Fibroblast of lung (primary cell): Measurements from ENCODE around the gene CIAO2B. TPM values are rescaled to one million over a fixed set of nuclear protein-coding genes. Genes with fewer than 3 reads are reported as not detected.
A peak's percentile ranks its signal among the peaks of the same experiment; 100 is the strongest.

ENCODE experiments used
- DNase-seq, 2 donors: peaks; one replicate each; pipeline versions ENCODE4 v3.0.0 to v3.0.0-alpha.2; 2010; ENCODE audit warnings: low read depth in 2 of 2
- H2AFZ ChIP-seq: 2 replicates; pipeline ENCODE4 v1.5.1; 2012; ENCODE audit warnings: low read length, control low read depth, inconsistent platforms
- H3K27ac ChIP-seq: 2 replicates; pipeline ENCODE4 v1.5.1; 2011; ENCODE audit warnings: low read length, control low read depth; ENCODE audit not compliant: insufficient read depth
- H3K27me3 ChIP-seq: 2 replicates; pipeline ENCODE4 v1.5.1; 2011; ENCODE audit warnings: mild to moderate bottlenecking, low read length; ENCODE audit not compliant: control insufficient read depth, insufficient read depth
- H3K36me3 ChIP-seq: 2 replicates; pipeline ENCODE4 v1.5.1; 2011; ENCODE audit warnings: low read length; ENCODE audit not compliant: control insufficient read depth, insufficient read depth
- H3K4me1 ChIP-seq: 2 replicates; pipeline ENCODE4 v1.5.1; 2011; ENCODE audit warnings: low read length; ENCODE audit not compliant: control insufficient read depth, insufficient read depth; ENCODE audit errors: extremely low read depth
- H3K4me2 ChIP-seq: 2 replicates; pipeline ENCODE4 v1.5.1; 2011; ENCODE audit warnings: low read length, control low read depth; ENCODE audit not compliant: insufficient read depth; ENCODE audit errors: extremely low read depth
- H3K4me3 ChIP-seq, 4 experiments: fragments of 200-600 bp in 1 of 4; sonication (generic) in 1 of 4; replicated peaks in 1 of 4; 2 replicates each; pipeline ENCODE4 v1.5.1; 2011 to 2016; ENCODE audit warnings: low read length in 4 of 4, low read depth in 3 of 4, mild to moderate bottlenecking in 3 of 4, control low read depth in 2 of 4, inconsistent platforms in 1 of 4, mixed read lengths in 1 of 4; ENCODE audit not compliant: insufficient read depth in 1 of 4; ENCODE audit errors: control extremely low read depth in 1 of 4
- H3K79me2 ChIP-seq: 2 replicates; pipeline ENCODE4 v1.5.1; 2012; ENCODE audit warnings: mild to moderate bottlenecking, low read length, inconsistent platforms; ENCODE audit not compliant: control insufficient read depth, insufficient read depth
- H3K9ac ChIP-seq: 2 replicates; pipeline ENCODE4 v1.5.1; 2011; ENCODE audit warnings: mild to moderate bottlenecking, low read length, control low read depth; ENCODE audit not compliant: insufficient read depth
- H3K9me3 ChIP-seq: 2 replicates; pipeline ENCODE4 v1.5.1; 2012; ENCODE audit warnings: low read depth, low read length; ENCODE audit not compliant: control insufficient read depth, insufficient read depth
- H4K20me1 ChIP-seq: 2 replicates; pipeline ENCODE4 v1.5.1; 2011; ENCODE audit warnings: low read length; ENCODE audit not compliant: control insufficient read depth, insufficient read depth; ENCODE audit errors: extremely low read depth
- EZH2 ChIP-seq: IDR thresholded peaks from 2 replicates; pipeline ENCODE4 v1.5.1; 2012; ENCODE audit warnings: low read length, control low read depth, mild to moderate bottlenecking; ENCODE audit errors: missing control alignments
- polyA plus RNA-seq, 2 donors: library from polyadenylated mRNA; depleted of rRNA in 1 of 2; stranded (reverse) in 1 of 2; unstranded in 1 of 2; fragments of >200 nt; gene quantifications; 2 replicates each; pipeline ENCODE4 v1.2.1, GENCODE V29; 2011 to 2012; ENCODE audit warnings: missing spikeins in 1 of 2
- total RNA-seq: library from RNA; depleted of rRNA; stranded (reverse); fragments of >200 nt; gene quantifications from 2 replicates; pipeline ENCODE4 v1.2.1, GENCODE V29; 2014
- TF ChIP-seq, protein P1 (sequence below), 2 donors: IDR thresholded peaks in 1 of 2; conservative IDR thresholded peaks in 1 of 2; 1 replicate in 1 of 2; 2 replicates in 1 of 2; pipeline ENCODE4 v1.5.1; 2011 to 2012; ENCODE audit warnings: low read length in 2 of 2, control low read depth in 1 of 2, inconsistent platforms in 1 of 2, low read depth in 1 of 2, mild to moderate bottlenecking in 1 of 2

Gene CIAO2B
- total and polyA plus RNA-seq, 2 donors (not counting 1 experiment from before 2014, with no cell fraction given) = 115 to 217 TPM

DNA sequence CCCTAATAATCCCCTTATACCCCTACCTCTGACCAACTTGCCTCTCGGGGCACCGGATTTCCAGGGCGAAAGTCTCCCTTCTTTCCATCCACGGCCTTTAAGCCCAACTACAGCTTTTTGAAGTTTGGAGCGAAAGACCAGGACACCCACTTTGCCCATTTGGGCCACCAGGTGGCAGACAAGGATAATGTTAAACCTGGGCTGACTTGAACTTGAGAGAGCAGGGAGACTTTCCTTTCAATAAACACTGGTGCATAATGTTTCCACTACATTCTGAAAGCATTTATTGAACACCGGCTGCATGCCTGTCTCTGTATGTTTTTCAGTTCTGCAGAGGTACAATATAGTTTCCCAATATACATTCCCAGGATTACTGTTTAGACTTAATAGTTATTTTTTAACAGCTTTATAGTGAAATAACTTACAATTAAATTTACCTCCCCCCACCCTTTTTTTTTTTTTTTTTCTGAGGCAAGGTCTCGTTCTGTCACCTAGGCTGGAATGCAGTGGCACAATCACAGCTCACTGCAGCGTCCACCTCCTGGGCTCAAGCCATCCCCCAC lies 20.0 kb upstream of the CIAO2B start:
- H3K27me3 ChIP-seq = peaks cover 5% of the 10 kb centered on the region
- H3K79me2 ChIP-seq = no peaks in the 10 kb centered on the region
- H3K9ac ChIP-seq = no peak overlapping the region
- H3K27ac ChIP-seq = no peak overlapping the region
- H3K4me3 ChIP-seq = no peak overlapping the region
- DNase-seq = peak; percentile 58 to 77
- H3K4me1 ChIP-seq = no peaks in the 10 kb centered on the region
- no peak overlapping the region for H2AFZ ChIP-seq
- no peak overlapping the region for H3K4me2 ChIP-seq
- TF ChIP-seq, protein P1, sequence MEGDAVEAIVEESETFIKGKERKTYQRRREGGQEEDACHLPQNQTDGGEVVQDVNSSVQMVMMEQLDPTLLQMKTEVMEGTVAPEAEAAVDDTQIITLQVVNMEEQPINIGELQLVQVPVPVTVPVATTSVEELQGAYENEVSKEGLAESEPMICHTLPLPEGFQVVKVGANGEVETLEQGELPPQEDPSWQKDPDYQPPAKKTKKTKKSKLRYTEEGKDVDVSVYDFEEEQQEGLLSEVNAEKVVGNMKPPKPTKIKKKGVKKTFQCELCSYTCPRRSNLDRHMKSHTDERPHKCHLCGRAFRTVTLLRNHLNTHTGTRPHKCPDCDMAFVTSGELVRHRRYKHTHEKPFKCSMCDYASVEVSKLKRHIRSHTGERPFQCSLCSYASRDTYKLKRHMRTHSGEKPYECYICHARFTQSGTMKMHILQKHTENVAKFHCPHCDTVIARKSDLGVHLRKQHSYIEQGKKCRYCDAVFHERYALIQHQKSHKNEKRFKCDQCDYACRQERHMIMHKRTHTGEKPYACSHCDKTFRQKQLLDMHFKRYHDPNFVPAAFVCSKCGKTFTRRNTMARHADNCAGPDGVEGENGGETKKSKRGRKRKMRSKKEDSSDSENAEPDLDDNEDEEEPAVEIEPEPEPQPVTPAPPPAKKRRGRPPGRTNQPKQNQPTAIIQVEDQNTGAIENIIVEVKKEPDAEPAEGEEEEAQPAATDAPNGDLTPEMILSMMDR (conservative IDR thresholded peaks at IDR 0.05 in 1 of 2, IDR thresholded peaks at IDR 0.05 in 1 of 2; ENCODE audit: low read depth in 1 of 2, low read length in 2 of 2) = peak; percentile 86 to 91
- TF ChIP-seq EZH2 = no peak
- H3K36me3 ChIP-seq = no peaks in the 10 kb centered on the region
- no peaks in the 10 kb centered on the region for H3K9me3 ChIP-seq
- no peaks in the 10 kb centered on the region for H4K20me1 ChIP-seq

DNA sequence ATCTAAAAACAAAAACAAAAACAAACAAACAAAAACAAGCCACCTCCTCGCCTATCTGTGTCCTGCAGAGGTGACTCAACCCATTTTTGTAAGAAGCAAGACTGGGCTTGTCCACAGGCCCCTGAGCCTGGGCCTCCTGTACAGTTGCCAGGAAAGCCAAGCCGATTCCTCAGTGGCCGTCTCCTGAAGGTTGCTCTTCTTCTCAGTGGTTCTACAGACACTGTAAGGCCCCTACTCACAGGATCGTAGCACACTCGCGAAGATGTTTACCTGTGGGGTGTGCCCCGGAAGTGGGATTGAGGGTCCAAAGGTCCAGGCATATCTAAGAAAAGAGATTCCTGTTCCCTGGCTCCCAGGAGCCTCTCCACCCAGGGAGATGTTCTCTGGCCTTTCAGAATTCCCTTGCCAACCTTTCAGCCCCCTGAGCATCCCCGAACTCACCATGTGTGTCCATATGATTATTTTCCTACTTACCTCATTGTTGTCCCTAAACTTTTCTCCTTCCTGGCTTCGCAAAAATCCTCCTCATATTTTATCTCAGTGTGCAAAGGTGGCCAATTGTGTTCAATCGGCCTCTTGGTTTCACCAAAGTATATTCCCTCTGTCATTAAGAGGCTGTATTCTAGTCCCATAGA lies 19.4 kb upstream of the CIAO2B start:
- no peaks in the 10 kb centered on the region for H3K79me2 ChIP-seq
- H3K4me3 ChIP-seq = no peak overlapping the region
- no peak overlapping the region for H3K27ac ChIP-seq
- no peaks in the 10 kb centered on the region for H3K4me1 ChIP-seq
- no peak for TF ChIP-seq EZH2
- TF ChIP-seq, protein P1 (conservative IDR thresholded peaks at IDR 0.05 in 1 of 2, IDR thresholded peaks at IDR 0.05 in 1 of 2; ENCODE audit: low read depth in 1 of 2, low read length in 2 of 2) = no peak
- H3K36me3 ChIP-seq = no peaks in the 10 kb centered on the region
- no peak overlapping the region for H2AFZ ChIP-seq
- H3K9me3 ChIP-seq = no peaks in the 10 kb centered on the region
- H3K4me2 ChIP-seq = no peak overlapping the region
- DNase-seq = no peak
- no peak overlapping the region for H3K9ac ChIP-seq
- H4K20me1 ChIP-seq = no peaks in the 10 kb centered on the region
- H3K27me3 ChIP-seq = peaks cover 9% of the 10 kb centered on the region

DNA sequence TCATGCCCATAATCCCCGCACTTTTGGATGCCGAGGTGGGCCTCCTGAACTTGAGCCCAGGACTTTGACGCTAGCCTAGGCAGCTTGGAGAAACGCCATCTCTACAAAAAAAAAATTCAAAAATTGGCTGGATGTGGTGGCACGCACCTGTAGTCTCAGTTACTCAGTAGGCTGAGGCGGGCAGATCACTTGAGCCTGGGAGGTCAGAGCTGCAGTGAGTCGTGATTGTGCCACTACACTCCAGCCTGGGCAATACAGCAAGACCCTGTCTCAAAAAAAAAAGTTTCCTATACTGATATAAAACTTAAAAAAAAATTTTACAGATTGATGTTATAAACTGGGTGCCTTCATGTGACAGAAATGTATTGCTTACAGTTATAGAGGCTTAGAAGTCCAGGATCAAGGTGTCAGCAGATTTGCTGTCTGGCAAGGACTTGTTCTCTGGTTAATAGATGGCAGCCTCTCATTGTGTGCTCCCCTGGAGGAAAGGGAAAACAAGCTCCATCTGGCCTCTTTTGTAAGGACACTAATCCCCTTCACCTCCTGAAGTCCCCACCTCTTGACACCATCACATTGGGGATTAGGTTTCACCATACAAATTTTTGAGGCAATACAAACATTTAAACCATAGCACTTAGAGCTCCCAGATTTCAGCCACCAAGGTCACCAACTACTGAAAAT lies 18.4 kb upstream of the CIAO2B start:
- Histone ChIP-seq H3K4me1 (no peaks in the 10 kb centered on the region), H3K79me2 (no peaks in the 10 kb centered on the region), H3K4me3 (no peak overlapping the region), H3K9me3 (no peaks in the 10 kb centered on the region), H4K20me1 (no peaks in the 10 kb centered on the region), H3K9ac (no peak overlapping the region), H3K36me3 (no peaks in the 10 kb centered on the region), H2AFZ (no peak overlapping the region), H3K4me2 (no peak overlapping the region), H3K27me3 (peaks cover 10% of the 10 kb centered on the region), H3K27ac (no peak overlapping the region)
- DNase-seq = no peak
- no peak for TF ChIP-seq EZH2
- TF ChIP-seq, protein P1 (conservative IDR thresholded peaks at IDR 0.05 in 1 of 2, IDR thresholded peaks at IDR 0.05 in 1 of 2; ENCODE audit: low read depth in 1 of 2, low read length in 2 of 2) = no peak
